ENCODE measurements around the gene CPSF3. TPM values are rescaled to one million over a fixed set of nuclear protein-coding genes. Genes with fewer than 3 reads are reported as not detected.

Gene CPSF3
- 45.4 TPM for polyA plus RNA-seq (2013, experiment 1 of 2; ENCODE audit: insufficient read length)
- 30.0 TPM for polyA plus RNA-seq (2013, experiment 2 of 2; ENCODE audit: insufficient read length)

GRCh38 chr2:9423100-9423921, at the start of gene CPSF3, which contains the start of gene ITGB1BP1:
Gene CPSF3, plus strand, starts transcription at chr2:9423654. Its CDS starts 120 bp downstream, at chr2:9423774.
Gene ITGB1BP1, minus strand, starts transcription at chr2:9423528. Its CDS starts 4,831 bp downstream, at chr2:9418697.
- DNase-seq = peak; percentile 97

GRCh38 chr2:9374071-9374730, 49.3 kb upstream of the CPSF3 start:
- DNase-seq = no peak

- no peak for DNase-seq
Measured at GRCh38 chr2:9375857-9376428, 47.5 kb upstream of the CPSF3 start.

GRCh38 chr2:9377461-9378097, 45.9 kb upstream of the CPSF3 start:
- peak; percentile 11 for DNase-seq

- DNase-seq = peak; percentile 88
Measured at GRCh38 chr2:9378433-9379390, 44.7 kb upstream of the CPSF3 start.

- DNase-seq = no peak
Measured at GRCh38 chr2:9379391-9379755, 44.1 kb upstream of the CPSF3 start.

- DNase-seq = peak; percentile 95
Measured at GRCh38 chr2:9380702-9381628, 42.5 kb upstream of the CPSF3 start.

GRCh38 chr2:9382604-9383235, 40.7 kb upstream of the CPSF3 start:
- DNase-seq = peak; percentile 30

- DNase-seq = no peak
Measured at GRCh38 chr2:9384521-9384920, 38.9 kb upstream of the CPSF3 start.

GRCh38 chr2:9385841-9386240, 37.6 kb upstream of the CPSF3 start:
- peak; percentile 31 for DNase-seq

GRCh38 chr2:9388199-9388681, 35.2 kb upstream of the CPSF3 start:
- DNase-seq = no peak

GRCh38 chr2:9388950-9389911, 34.2 kb upstream of the CPSF3 start:
- DNase-seq = no peak

GRCh38 chr2:9390151-9390850, 33.2 kb upstream of the CPSF3 start:
- DNase-seq = no peak

GRCh38 chr2:9390991-9391390, 32.5 kb upstream of the CPSF3 start:
- no peak for DNase-seq

GRCh38 chr2:9391961-9392720, 31.3 kb upstream of the CPSF3 start:
- DNase-seq = no peak

GRCh38 chr2:9392898-9393765, 30.3 kb upstream of the CPSF3 start:
- peak; percentile 82 for DNase-seq
